Non-pigmented ciliary epithelial cell (primary cell): ENCODE results near the gene GCLC.

Source experiments
- DNase-seq: peaks from one replicate; pipeline ENCODE4 v3.0.0-alpha.2; 2010; ENCODE audit warnings: low read depth

The GCLC gene

GRCh38 chr6:53523511-53524454 lies 21.1 kb downstream of the GCLC start:
- no peak for DNase-seq

DNA sequence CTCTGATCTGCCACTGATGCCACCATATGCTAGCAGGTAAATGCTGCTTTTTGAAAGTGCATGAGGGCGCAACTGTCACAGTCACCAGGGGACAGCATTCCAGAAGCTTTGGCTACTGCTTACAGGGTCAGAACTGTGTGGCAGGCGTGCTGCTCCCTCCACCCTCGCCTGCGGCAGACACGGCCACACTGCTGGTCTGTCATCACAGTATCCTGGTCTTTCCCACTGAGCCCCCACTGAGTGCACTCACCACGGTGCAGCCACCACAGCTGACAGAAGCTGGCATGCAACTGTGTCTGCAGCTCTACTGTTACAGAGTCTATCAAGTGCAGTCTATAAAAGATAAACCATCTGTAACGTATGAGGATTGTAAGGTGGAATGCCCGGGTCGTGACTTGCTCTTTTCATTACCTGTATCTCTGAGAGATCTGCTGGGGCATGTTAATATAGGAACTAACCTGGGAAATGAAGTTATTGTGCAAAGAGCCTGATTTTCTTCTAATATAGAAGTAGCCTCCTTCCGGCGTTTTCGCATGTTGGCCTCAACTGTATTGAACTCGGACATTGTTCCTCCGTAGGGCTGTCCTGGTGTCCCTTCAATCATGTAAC lies 24.5 kb downstream of the GCLC start:
- DNase-seq = no peak

DNA sequence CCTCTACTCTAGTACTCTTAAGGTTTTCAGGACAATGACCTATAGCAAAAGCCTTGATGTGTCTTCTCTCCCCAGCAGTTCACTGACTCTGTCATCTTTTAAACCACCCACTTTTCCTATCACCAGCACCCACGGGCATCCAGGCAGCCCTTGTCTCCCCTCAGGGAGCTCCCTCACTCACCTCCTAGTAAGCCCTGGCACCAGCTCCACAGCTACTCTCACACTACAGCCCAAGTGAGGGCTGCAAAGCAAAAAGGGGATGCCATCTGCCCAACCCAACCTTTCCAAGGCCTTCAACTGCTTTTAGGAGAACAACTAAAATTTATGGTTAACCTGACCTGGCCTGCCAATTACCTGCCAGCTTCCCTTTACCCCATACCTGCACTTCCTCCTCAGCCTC lies 26.0 kb downstream of the GCLC start:
- no peak for DNase-seq

DNA sequence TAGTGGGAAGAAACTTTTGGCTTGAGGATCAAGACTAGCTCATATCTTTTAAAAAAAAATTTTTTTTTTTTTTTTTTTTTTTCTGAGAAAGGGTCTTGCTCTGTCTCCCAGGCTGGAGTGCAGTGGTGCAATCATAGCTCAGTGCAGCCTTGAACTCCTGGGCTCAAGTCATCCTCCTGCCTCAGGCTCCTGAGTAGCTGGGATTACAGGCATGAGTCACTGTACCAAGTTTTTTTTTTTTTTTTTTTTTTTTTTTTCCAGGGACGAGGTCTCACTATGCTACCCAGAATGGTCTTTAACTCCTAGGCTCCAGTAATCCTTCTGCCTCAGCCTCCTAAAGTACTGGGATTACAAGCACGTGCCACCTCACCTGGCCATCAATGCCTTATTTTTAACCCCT lies 27.9 kb downstream of the GCLC start:
- DNase-seq = no peak

DNA sequence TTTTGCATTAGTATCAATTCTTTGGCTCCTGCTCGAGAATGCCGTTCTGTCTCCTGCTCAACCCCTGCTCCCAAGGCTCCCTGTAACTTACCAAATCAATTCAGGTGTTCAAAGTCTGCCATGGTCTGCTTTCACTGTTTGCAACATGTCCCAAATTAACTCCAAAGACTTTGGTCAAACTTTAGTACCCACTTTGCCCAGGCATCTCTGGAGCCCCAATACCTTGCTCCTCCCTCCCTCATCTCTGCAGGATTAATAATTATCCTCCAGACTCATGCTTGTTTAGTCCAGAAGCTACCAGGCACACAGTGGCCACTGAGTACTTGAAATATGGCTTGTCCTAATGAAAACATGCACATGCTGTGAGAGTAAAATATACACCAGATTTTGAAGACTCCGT lies 30.2 kb downstream of the GCLC start:
- DNase-seq = no peak

GRCh38 chr6:53513519-53513966 lies 31.4 kb downstream of the GCLC start:
- no peak for DNase-seq

- DNase-seq = no peak
Measured at GRCh38 chr6:53513056-53513455, 31.8 kb downstream of the GCLC start.

- DNase-seq = no peak
Measured at GRCh38 chr6:53512626-53513025, 32.3 kb downstream of the GCLC start.

DNA sequence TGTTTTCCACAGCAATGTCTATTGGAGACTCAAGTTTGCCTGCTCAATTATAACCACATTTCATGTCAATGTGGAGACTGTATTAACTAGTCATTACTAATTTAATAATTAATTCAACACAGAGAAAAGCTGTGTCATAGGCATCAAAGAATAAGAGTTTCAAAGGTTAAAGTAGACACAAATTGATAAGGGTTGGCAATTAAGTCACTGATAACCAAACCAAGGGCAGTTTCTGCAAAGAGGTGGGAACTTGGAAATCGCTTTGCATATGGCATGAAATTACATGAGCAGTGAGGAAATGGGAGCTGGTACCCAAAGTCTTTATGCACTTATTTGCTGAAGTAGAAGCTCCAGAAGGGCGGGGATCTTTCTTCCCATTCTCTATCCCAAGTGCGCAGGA lies 34.2 kb downstream of the GCLC start:
- no peak for DNase-seq

DNA sequence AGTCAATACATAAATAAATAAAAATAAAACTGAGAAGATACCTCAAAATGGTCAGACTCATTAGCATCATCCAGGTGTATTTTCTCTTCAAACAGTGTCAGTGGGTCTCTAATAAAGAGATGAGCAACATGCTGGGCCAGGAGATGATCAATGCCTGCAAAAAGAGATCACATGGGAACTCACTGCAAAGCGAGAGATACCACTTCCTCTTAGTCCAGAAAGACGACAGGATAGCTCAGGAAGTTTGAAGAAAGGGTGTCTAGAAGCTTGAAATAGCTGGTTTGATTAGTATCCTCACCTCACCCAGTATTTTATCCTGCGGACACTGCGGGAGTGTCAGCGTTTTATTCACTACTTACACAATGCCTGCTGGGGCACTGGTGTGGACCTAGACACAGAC lies 38.0 kb downstream of the GCLC start:
- DNase-seq = no peak

- no peak for DNase-seq
Measured at GRCh38 chr6:53504512-53504911, 40.4 kb downstream of the GCLC start.

DNA sequence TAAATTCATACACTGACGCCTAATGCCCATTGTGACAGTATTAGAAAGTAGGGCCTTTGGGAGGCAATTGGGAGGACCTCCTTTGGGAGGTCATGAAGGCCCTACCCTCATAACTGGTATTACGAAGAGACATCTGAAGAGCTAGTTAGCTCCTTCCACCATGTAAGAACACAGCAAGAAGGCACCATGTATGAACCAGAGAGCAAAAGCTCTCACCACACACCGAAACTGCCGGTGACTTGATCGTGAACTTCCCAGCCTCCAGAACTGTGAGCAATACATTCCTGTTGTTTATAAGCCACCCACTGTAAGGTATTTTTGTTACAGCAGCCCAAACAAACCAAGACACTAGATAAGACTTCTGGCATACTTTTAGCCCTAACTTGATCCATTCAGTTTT lies 41.8 kb downstream of the GCLC start:
- DNase-seq = no peak

- no peak for DNase-seq
Measured at GRCh38 chr6:53501432-53501831, 43.5 kb downstream of the GCLC start.

DNA sequence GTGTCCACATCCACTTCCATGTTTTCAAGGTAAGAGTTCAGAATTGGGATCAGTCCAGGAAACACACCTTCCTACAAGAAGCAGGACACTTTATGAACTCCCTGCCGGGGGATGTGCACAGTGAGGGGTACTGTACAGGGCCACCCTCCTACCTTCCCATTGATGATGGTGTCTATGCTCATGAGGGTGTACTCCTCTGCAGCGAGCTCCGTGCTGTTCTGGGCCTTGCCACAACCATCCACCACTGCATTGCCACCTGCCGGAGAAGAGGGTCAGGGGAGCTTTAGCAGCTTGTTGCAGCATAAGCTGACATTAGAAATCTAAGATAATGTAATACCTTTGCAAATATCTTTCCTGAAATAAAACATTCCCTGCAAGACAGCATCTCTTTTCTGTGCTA lies 44.8 kb downstream of the GCLC start:
- DNase-seq = no peak

DNA sequence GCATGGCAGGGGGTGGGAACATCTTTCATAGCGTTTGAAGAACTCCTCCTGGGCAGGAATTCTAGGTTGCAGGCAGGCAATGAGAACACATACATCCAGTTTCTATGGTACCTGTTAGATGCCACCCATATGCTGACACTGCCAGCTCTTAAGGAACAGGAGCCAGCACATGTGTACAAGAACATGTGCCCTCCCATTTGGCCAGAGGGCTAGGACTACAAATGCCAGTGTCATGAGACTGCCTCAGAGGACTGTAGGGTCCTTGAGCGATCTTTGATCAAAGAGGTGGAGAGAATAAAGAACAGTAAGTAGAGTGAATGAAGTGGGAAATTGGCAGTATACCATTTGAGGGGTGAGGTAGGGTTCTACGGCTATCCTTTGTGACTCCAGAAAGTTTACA lies 45.8 kb downstream of the GCLC start:
- no peak for DNase-seq

- no peak for DNase-seq
Measured at GRCh38 chr6:53498649-53499048, 46.3 kb downstream of the GCLC start.

DNA sequence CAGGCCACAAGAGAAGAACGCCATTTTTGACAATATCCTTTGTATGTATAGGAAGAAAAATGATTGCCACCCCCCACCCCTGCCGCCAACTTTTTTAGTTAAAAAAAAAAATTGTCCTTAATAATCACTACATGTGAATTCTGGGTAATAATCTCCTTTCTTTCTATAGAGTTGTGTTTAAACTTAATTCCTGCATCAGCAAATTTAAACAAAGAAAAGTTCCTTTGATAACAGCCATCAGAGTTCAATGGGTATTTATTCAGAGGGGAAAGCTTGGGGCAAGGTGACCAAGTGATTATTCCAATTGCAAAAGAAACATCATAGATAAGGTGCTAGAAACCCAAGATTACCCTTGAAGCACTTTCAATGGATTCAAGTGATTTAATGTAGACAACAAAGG lies 47.0 kb downstream of the GCLC start:
- no peak for DNase-seq

DNA sequence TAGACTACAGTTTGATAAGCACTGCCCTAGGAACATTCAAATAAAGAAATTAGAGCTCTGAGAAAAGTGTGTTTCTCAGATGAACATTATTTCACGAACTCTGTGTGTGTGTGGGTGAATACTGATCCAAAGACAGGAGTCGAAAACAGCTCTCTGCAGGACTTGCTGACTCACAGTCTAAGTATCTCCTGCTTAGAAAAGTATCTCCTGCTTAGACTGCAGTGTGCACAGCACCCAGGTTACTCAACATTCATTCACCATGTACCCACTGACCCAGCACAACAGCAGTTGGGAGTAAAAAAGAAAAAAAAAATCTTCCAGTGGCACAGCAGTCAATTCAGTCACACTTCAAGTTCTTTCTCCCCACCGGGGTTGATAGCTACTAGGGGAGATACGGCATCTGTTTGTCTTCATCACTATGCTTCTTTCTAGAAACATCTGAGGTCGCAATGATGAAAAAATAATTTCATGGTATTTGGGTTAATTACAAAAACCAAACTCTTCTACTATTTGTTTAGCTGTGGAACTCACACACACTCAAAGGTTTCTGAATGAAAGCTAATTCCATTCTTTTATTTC lies 48.0 kb downstream of the GCLC start:
- peak; percentile 88 for DNase-seq

DNA sequence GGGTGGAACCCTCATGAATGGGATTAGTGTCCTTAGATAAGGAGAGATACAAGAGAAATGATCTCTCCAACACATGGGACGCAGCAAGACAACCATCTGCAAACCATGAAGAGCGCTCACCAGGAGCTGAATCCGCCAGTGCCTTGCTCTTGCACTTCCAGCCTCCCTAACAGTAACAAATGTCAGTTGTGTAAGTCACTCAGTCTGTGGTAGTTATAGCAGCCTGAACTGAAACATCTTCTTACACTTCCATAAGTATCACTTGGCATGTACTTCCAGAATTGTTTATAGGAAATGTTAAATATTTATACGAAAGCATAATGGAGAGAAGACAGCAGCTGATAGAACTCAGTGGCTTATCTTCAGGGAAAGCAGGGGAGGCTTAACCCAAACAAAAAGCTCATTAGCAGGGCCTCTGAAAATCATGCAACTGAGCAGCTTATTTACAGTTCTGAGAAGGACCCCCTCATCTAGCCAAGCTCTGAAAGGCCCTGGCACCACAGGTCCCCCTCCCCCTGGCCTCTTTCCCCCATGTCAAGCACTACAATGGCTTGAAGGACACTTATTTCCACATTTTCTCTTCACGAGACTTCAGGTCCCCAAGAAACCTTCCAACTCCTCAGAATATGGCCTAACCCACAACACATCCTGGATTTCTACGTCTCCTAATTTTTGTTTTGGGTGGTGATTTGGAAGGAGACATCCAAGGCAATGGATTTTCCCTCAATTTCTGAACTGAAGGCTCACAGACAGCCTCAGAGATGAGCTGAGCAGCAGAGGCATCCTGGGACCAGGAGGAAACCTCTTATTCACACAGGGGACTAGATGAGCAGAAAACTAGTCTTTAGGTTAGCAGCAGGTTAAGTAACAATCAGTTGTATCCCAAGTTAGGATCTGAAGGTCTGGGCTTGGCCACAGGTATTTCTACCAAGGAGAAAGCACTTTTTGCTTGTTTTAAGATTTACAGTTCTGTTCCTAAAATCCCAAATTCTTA lies 49.1 kb downstream of the GCLC start:
- DNase-seq = no peak

DNA sequence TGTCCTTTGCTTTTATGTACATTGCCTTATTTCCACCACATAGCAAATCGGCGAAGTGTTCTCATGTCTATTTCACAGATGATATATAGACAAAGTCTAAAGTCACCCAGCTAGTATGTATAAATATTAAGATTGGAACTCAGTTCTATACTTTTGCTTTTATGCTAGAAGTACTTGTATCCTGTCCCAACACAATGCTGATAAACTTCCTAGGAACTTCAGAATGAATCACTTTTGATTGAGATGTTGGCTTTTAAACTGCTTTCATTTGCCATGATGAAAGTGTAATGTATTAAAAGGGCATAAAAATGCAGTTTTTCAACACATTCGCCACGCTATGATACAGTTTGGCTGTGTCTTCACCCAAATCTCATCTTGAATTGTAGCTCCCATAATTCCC lies 50.8 kb downstream of the GCLC start:
- no peak for DNase-seq

GRCh38 chr6:53493635-53494025 lies 51.3 kb downstream of the GCLC start:
- DNase-seq = no peak
